ENCODE data around the gene C11orf58. TPM values are rescaled to one million over a fixed set of nuclear protein-coding genes. Genes with fewer than 3 reads are reported as not detected.

Gene C11orf58
- total RNA-seq, 2 donors from 2014 or later, result 120 to 128 TPM

DNA sequence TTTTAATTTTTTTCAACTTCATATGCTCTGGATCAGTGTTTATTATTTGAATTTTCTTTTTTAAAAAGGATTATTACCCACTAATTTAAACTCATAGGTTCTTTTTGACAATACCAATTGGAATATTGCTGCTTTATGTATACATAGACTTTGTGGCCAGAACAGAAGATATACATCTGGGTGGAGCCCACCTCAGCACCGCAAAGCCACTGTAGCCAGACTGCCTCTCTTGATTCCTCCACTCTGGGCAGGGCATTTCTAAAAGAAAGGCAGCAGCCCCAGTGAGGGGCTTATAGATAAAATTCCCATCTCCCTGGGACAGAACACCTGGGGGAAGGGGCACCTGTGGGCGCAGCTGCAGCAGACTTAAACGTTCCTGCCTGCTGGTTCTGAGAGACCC is 10.6 kb upstream of the C11orf58 start:
- DNase-seq (ENCODE audit: low spot score), result no peak
- Histone ChIP-seq H3K27me3 (no peaks in the 10 kb centered on the region), H3K4me3 (no peak overlapping the region), H3K9me3 (no peaks in the 10 kb centered on the region), H3K36me3 (no peaks in the 10 kb centered on the region), H3K27ac (no peak overlapping the region), H3K4me1 (no peaks in the 10 kb centered on the region)
- TF ChIP-seq, protein P1, sequence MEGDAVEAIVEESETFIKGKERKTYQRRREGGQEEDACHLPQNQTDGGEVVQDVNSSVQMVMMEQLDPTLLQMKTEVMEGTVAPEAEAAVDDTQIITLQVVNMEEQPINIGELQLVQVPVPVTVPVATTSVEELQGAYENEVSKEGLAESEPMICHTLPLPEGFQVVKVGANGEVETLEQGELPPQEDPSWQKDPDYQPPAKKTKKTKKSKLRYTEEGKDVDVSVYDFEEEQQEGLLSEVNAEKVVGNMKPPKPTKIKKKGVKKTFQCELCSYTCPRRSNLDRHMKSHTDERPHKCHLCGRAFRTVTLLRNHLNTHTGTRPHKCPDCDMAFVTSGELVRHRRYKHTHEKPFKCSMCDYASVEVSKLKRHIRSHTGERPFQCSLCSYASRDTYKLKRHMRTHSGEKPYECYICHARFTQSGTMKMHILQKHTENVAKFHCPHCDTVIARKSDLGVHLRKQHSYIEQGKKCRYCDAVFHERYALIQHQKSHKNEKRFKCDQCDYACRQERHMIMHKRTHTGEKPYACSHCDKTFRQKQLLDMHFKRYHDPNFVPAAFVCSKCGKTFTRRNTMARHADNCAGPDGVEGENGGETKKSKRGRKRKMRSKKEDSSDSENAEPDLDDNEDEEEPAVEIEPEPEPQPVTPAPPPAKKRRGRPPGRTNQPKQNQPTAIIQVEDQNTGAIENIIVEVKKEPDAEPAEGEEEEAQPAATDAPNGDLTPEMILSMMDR (IDR thresholded peaks at IDR 0.05), result no peak

DNA sequence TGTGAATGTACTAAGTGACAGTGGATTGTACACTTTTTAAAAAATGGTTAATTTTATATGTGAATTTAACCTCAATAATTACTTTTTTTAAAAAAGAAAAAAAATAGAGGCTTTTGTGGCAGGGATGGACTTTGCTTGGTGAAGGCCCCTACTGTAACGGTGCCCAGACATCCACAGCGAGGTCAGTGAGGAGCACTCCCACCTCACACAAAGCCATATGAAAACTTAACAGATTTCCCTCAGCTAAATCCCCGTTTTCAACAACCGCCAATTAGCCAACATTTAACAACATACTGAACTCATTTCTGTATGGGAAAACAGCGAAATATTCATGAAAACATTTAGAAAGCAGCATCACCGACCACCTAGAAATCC is 642 bp upstream of the C11orf58 start:
- no peak for DNase-seq (ENCODE audit: low spot score)
- peak overlapping the region; percentile 71 to 76 for H3K4me3 ChIP-seq

GRCh38 chr11:16738947-16739815 is 734 bp downstream of the C11orf58 start:
- peaks cover 0 to 43% of the 10 kb centered on the region in 2 donors for H3K4me1 ChIP-seq

More for the DNA sequence above, 642 bp upstream of the C11orf58 start:
- Histone ChIP-seq H3K36me3 (no peaks in the 10 kb centered on the region), H3K27me3 (no peaks in the 10 kb centered on the region), H3K4me1 (peaks cover 0 to 36% of the 10 kb centered on the region in 2 donors), H3K27ac (peak overlapping the region; percentile 85 to 97), H3K9me3 (no peaks in the 10 kb centered on the region)
- TF ChIP-seq, protein P1 (IDR thresholded peaks at IDR 0.05), result no peak

GRCh38 chr11:16741473-16741872 is 3.0 kb downstream of the C11orf58 start:
- H3K36me3 ChIP-seq, result peaks cover 21% of the 10 kb centered on the region
- H3K4me3 ChIP-seq, result no peak overlapping the region
- DNase-seq (ENCODE audit: low spot score), result no peak
- TF ChIP-seq, protein P1 (IDR thresholded peaks at IDR 0.05), result no peak
- H3K4me1 ChIP-seq, result peaks cover 0 to 63% of the 10 kb centered on the region in 2 donors
- H3K9me3 ChIP-seq, result no peaks in the 10 kb centered on the region
- H3K27ac ChIP-seq, result no peak overlapping the region
- no peaks in the 10 kb centered on the region for H3K27me3 ChIP-seq

More at GRCh38 chr11:16738947-16739815, 734 bp downstream of the C11orf58 start:
- no peak for DNase-seq (ENCODE audit: low spot score)
- peak overlapping the region; percentile 85 to 97 for H3K27ac ChIP-seq
- H3K27me3 ChIP-seq, result no peaks in the 10 kb centered on the region
- H3K36me3 ChIP-seq, result no peaks in the 10 kb centered on the region
- H3K9me3 ChIP-seq, result no peaks in the 10 kb centered on the region
- H3K4me3 ChIP-seq, result peak overlapping the region; percentile 71 to 76
- TF ChIP-seq, protein P1 (IDR thresholded peaks at IDR 0.05), result no peak

- no peaks in the 10 kb centered on the region for H3K27me3 ChIP-seq
- no peak for DNase-seq (ENCODE audit: low spot score)
- peaks cover 37% of the 10 kb centered on the region for H3K36me3 ChIP-seq
- H3K4me1 ChIP-seq, result peaks cover 0 to 70% of the 10 kb centered on the region in 2 donors
- no peak overlapping the region for H3K27ac ChIP-seq
- TF ChIP-seq, protein P1 (IDR thresholded peaks at IDR 0.05), result no peak
- no peaks in the 10 kb centered on the region for H3K9me3 ChIP-seq
- H3K4me3 ChIP-seq, result no peak overlapping the region
Observed at GRCh38 chr11:16743478-16743877, 5.0 kb downstream of the C11orf58 start.

Data from right atrium auricular region (tissue), 2 donors.